ENCODE data around the gene PCDH1.

Gene PCDH1

GRCh38 chr5:141850786-141851185 is 27.4 kb downstream of the PCDH1 start:
- no peaks in the 10 kb centered on the region for H3K27me3 ChIP-seq (ENCODE audit: control insufficient read depth, low read length)
- no peak overlapping the region for H3K27ac ChIP-seq (ENCODE audit: low read depth, low read length)
- no peaks in the 10 kb centered on the region for H3K9me2 ChIP-seq (replicated peaks; ENCODE audit: control insufficient read depth, low read length)
- H3K9me3 ChIP-seq (ENCODE audit: control insufficient read depth, insufficient read depth, low read length), result no peaks in the 10 kb centered on the region
- peaks cover 38% of the 10 kb centered on the region for H3K4me1 ChIP-seq (ENCODE audit: control insufficient read depth, low read length)
- H3F3A ChIP-seq (ENCODE audit: control insufficient read depth, insufficient read depth), result peaks cover 2% of the 10 kb centered on the region; the same call in 1 of the 2 replicates
- H3K4me2 ChIP-seq (ENCODE audit: low read length), result peak overlapping the region; percentile 28
- H4K20me1 ChIP-seq (ENCODE audit: control insufficient read depth, insufficient read depth, low read depth, low read length), result no peaks in the 10 kb centered on the region
- TF ChIP-seq CTCF (IDR thresholded peaks at IDR 0.05; ENCODE audit: low read depth, low read length, poor library complexity, severe bottlenecking), result no peak
- no peak for TF ChIP-seq EZH2phosphoT487 (IDR thresholded peaks at IDR 0.05; ENCODE audit: borderline replicate concordance, low read length)
- H3K4me3 ChIP-seq (ENCODE audit: low read length), result no peak overlapping the region
- no peaks in the 10 kb centered on the region for H3K36me3 ChIP-seq (ENCODE audit: control insufficient read depth, low read length)
- 0 out of 2 replicates have a peak, but pooled peaks cover 6% of the 10 kb centered on the region for H3K79me2 ChIP-seq (ENCODE audit: control insufficient read depth, low read length)

GRCh38 chr5:141850244-141850768 is 27.9 kb downstream of the PCDH1 start:
- Histone ChIP-seq H4K20me1 (ENCODE audit: control insufficient read depth, insufficient read depth, low read depth, low read length) (no peaks in the 10 kb centered on the region), H3K4me1 (ENCODE audit: control insufficient read depth, low read length) (peaks cover 43% of the 10 kb centered on the region), H3K36me3 (ENCODE audit: control insufficient read depth, low read length) (no peaks in the 10 kb centered on the region), H3K27me3 (ENCODE audit: control insufficient read depth, low read length) (no peaks in the 10 kb centered on the region), H3K9me3 (ENCODE audit: control insufficient read depth, insufficient read depth, low read length) (no peaks in the 10 kb centered on the region), H3K9me2 (replicated peaks; ENCODE audit: control insufficient read depth, low read length) (no peaks in the 10 kb centered on the region), H3K4me3 (ENCODE audit: low read length) (peak overlapping the region; percentile 92), H3F3A (ENCODE audit: control insufficient read depth, insufficient read depth) (peaks cover 2% of the 10 kb centered on the region; the same call in 1 of the 2 replicates), H3K79me2 (ENCODE audit: control insufficient read depth, low read length) (0 out of 2 replicates have a peak, but pooled peaks cover 6% of the 10 kb centered on the region), H3K27ac (ENCODE audit: low read depth, low read length) (peak overlapping the region; percentile 88), H3K4me2 (ENCODE audit: low read length) (peak overlapping the region; percentile 95)
- TF ChIP-seq CTCF (IDR thresholded peaks at IDR 0.05; ENCODE audit: low read depth, low read length, poor library complexity, severe bottlenecking) (no peak), EZH2phosphoT487 (IDR thresholded peaks at IDR 0.05; ENCODE audit: borderline replicate concordance, low read length) (no peak)

GRCh38 chr5:141849415-141850243 is 28.6 kb downstream of the PCDH1 start:
- TF ChIP-seq CTCF (IDR thresholded peaks at IDR 0.05; ENCODE audit: low read depth, low read length, poor library complexity, severe bottlenecking), result peak; percentile 15
- TF ChIP-seq EZH2phosphoT487 (IDR thresholded peaks at IDR 0.05; ENCODE audit: borderline replicate concordance, low read length), result no peak
- H3K27me3 ChIP-seq (ENCODE audit: control insufficient read depth, low read length), result no peaks in the 10 kb centered on the region
- H4K20me1 ChIP-seq (ENCODE audit: control insufficient read depth, insufficient read depth, low read depth, low read length), result no peaks in the 10 kb centered on the region
- H3K9me2 ChIP-seq (replicated peaks; ENCODE audit: control insufficient read depth, low read length), result no peaks in the 10 kb centered on the region
- H3K4me1 ChIP-seq (ENCODE audit: control insufficient read depth, low read length), result peaks cover 50% of the 10 kb centered on the region
- 0 out of 2 replicates have a peak, but pooled peaks cover 6% of the 10 kb centered on the region for H3K79me2 ChIP-seq (ENCODE audit: control insufficient read depth, low read length)
- H3K4me3 ChIP-seq (ENCODE audit: low read length), result peak overlapping the region; percentile 92
- no peaks in the 10 kb centered on the region for H3K9me3 ChIP-seq (ENCODE audit: control insufficient read depth, insufficient read depth, low read length)
- no peaks in the 10 kb centered on the region for H3K36me3 ChIP-seq (ENCODE audit: control insufficient read depth, low read length)
- H3K27ac ChIP-seq (ENCODE audit: low read depth, low read length), result peak overlapping the region; percentile 88
- H3K4me2 ChIP-seq (ENCODE audit: low read length), result peak overlapping the region; percentile 95
- H3F3A ChIP-seq (ENCODE audit: control insufficient read depth, insufficient read depth), result peaks cover 7% of the 10 kb centered on the region; the same call in 1 of the 2 replicates

Data from DOHH2 (cell line).